WI38 (cell line): ENCODE measurements around the gene PLEKHG4B.

Experiments
- H3K4me3 ChIP-seq: 2 replicates; pipeline ENCODE4 v1.5.1; 2011; ENCODE audit warnings: low read depth, mild to moderate bottlenecking, control low read depth, low read length
- CTCF ChIP-seq: IDR thresholded peaks from 2 replicates; pipeline ENCODE4 v1.5.1; 2012; ENCODE audit warnings: low read depth, mild to moderate bottlenecking, control low read depth, low read length

PLEKHG4B gene

GRCh38 chr5:157126-157715 lies 65.3 kb downstream of the PLEKHG4B start:
- no peak for TF ChIP-seq CTCF
- no peak overlapping the region for H3K4me3 ChIP-seq

- TF ChIP-seq CTCF: no peak
- no peak overlapping the region for H3K4me3 ChIP-seq
These were observed 65.8 kb downstream of the PLEKHG4B start for GRCh38 chr5:157801-158200.

GRCh38 chr5:158807-159447 lies 67.0 kb downstream of the PLEKHG4B start:
- no peak for TF ChIP-seq CTCF
- no peak overlapping the region for H3K4me3 ChIP-seq

DNA sequence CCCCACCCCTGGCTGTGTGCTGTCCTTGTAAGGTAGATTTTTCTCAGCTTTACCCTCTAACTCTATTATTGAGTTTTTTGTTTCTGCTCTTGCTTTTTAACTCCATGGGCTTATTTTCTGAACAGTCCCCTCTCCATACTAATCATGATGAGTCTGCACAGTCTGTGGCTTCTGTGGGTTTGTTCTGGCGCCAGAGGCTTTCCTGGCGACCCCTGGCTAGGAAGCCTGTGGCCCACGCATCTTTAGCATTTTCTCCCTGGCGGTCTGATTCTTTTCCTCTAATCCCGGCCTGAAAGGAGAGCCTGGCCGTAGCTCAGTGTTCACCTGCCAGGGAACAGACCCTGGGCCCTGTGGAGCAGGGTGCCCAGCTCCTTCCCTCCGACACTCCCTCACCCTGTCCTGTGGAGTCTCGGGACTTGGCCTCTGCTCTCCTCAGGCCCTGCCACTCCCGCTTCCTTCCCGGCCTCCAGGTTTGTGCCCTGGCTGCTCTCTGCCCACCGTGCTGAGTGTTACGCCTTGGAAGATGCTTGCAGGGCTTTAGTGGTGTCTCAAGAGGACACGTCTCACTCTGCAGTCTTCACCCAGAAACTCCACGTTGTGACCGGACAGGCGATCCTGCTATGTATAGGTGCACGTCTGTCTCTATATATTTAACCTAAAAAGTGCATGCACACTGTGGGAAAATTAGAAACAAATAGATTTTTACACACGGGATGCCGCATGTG lies 67.6 kb downstream of the PLEKHG4B start:
- TF ChIP-seq CTCF: no peak
- no peak overlapping the region for H3K4me3 ChIP-seq

DNA sequence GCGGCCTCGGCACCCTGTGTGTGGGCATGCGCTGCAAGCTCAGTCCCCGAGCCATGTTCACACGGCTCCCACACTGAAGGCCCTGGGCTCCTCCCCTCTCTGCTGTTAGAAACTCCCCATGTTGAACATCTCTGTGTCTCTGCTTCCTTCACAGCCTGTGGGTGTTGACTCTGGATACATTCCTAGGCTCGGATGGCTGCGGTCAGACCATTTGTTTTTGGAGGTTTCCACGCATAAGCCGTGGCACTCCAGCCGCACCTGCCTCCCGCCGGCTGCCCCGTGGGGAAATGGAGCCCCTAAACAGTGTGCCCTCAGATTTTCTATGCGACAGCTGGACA lies 68.2 kb downstream of the PLEKHG4B start:
- TF ChIP-seq CTCF: no peak
- H3K4me3 ChIP-seq: no peak overlapping the region

- TF ChIP-seq CTCF: no peak
- H3K4me3 ChIP-seq: no peak overlapping the region
These were observed 69.2 kb downstream of the PLEKHG4B start for GRCh38 chr5:160921-161802.
